GM18511 (cell line): ENCODE data around the gene PLPPR5.
"Not testable (repeated sequence)": the region's sequence is repeated elsewhere in the genome, so short reads cannot be mapped to it uniquely, and the experiment has no call there.

ENCODE experiments used
- ATAC-seq: cut with Tn5 transposase; IDR thresholded peaks from one replicate; pipeline ENCODE4 v1.9.1; 2021; ENCODE audit warnings: mild to moderate bottlenecking, moderate library complexity; ENCODE audit not compliant: unreplicated experiment

PLPPR5 gene

DNA sequence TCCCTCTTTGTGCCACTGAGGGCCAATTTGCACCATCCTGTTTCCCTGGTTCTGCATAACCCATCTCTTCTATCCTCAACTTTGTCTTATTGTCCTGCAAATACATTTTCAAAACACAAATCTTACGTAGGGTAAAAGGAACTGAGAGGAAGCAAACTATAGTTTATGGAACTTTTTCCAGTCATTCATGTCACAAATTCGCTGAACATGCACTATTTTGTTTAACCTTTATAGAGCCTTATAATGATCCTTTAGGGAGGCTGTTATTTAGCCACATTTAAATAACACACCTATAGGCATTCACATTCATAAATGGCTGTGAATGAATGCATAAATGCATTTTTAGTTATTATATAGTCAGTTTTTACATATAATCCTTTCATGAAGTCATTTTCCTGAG is 85.0 kb downstream of the PLPPR5 start:
- no peak for ATAC-seq

GRCh38 chr1:98919211-98919610 is 85.5 kb downstream of the PLPPR5 start:
- ATAC-seq = no peak

DNA sequence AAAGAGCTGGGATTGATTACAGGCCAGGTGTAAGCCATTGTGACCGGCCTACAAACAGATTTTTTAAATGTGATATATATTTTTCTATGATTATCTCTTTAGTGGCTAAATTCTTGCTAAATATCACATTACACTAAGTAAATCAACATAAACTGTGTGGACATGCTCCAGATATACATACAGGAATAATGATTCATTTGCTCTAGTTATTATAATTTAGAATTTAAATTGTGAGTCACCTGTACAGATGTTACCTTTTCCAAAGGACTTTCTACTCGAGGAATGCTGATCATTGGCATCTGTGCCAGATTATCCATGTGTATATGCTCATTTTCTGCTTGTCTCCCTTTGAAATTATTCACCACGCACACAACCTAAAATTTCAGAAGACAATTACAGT is 90.1 kb downstream of the PLPPR5 start:
- no peak for ATAC-seq

- no peak for ATAC-seq
Measured at GRCh38 chr1:98910827-98911226, 93.8 kb downstream of the PLPPR5 start.

- no peak for ATAC-seq
Measured at GRCh38 chr1:98908980-98909379, 95.7 kb downstream of the PLPPR5 start.

GRCh38 chr1:98906809-98907208 is 97.9 kb downstream of the PLPPR5 start:
- ATAC-seq = no peak

- ATAC-seq = no peak
Measured at GRCh38 chr1:98906361-98906760, 98.3 kb downstream of the PLPPR5 start.

DNA sequence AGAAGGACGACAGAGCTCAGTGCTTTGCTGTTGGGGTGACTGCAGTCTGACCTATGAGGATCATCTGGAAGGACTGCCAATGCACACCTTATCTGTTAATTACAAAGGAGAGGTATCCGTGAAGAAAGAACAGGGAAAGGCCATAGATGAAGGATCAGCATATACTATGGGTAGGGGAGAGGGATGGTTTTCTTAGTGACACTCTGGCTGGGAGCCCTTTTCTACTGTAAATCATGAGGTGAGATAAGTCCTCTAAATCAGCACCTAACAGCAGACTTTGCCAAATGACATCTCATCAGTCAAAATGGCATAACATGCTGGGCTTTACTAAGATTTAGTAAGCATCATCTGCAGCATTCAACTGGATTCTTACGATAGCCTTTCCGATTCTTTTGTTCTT is 100.0 kb downstream of the PLPPR5 start:
- ATAC-seq = no peak

DNA sequence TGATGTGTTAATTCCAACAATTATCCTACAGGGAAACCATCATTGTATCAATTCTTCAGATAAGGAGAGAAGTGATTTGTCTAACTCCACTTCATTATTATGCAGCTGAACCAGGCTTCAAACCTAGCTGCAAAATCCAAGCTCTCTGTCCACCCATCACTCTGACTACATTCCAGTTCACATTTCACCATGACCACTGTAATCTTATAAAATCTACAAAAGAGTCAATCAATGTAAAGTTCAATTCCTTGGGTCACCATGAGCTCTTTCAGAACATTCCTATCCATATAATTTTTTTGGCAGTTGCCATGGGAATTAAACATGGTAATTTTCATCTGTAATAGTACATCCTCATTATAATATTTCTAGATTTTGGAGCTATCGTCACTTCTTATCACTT is 100.9 kb downstream of the PLPPR5 start:
- ATAC-seq = no peak

- no peak for ATAC-seq
Measured at GRCh38 chr1:98903261-98903660, 101.4 kb downstream of the PLPPR5 start.

- no peak for ATAC-seq
Measured at GRCh38 chr1:98898940-98899339, 105.7 kb downstream of the PLPPR5 start.

GRCh38 chr1:98897479-98897878 is 107.2 kb downstream of the PLPPR5 start:
- no peak for ATAC-seq

DNA sequence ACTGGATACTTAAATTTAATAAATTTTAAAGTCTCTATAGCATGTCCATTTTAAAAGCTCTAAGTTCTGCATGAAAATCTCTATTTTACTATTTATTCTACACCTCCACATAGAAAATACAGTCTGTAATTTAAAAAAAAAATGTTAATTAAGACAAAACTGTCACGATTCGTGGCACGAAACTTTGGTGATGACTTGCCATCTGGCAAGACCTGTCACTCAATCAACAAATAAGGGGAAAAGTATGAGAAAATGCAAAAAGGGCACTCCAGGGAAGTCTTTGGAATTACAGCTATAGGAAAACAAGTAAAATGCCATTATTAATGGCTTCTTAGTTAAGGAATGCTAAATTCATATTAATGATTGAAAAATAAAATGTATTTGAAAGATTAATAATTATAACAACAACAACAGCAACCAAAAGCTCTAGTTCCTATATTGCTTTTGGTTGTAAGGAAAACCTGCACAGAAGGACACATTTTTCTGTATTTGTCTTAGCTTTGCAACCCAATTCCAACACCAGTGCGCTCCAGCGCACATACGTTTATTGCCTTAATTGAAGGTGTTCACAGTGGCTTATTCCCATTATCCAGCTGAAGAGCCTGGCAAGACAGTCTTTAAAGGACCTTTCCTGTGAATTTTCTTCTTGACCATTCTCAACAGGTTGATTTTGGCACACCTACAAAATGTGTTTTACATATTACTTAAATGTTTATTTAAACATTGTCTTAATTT is 107.8 kb downstream of the PLPPR5 start:
- no peak for ATAC-seq

- ATAC-seq = no peak
Measured at GRCh38 chr1:98893371-98893770, 111.3 kb downstream of the PLPPR5 start.

GRCh38 chr1:98888869-98889268 is 115.8 kb downstream of the PLPPR5 start:
- ATAC-seq = no peak

DNA sequence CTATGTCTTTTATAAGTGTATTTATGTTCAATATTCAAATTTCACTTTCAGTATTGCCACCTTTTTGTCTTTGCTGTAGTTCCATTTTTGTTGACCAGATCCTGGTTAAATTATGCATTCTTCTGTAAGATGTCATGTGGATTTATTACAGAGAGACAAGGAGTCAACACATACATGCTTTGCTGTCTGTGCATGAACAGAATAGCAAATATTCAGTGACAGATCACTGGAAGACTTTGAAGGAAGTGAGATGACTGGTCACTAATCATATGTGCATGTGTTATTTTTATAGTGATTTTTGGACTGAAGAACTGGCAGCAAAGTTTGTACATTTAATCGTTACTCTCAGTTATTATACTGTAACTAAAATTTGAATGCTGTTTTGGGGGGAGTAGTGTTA is 117.2 kb downstream of the PLPPR5 start:
- ATAC-seq = no peak

- ATAC-seq = no peak
Measured at GRCh38 chr1:98884864-98885263, 119.8 kb downstream of the PLPPR5 start.

- no peak for ATAC-seq
Measured at GRCh38 chr1:98881901-98882300, 122.8 kb downstream of the PLPPR5 start.

DNA sequence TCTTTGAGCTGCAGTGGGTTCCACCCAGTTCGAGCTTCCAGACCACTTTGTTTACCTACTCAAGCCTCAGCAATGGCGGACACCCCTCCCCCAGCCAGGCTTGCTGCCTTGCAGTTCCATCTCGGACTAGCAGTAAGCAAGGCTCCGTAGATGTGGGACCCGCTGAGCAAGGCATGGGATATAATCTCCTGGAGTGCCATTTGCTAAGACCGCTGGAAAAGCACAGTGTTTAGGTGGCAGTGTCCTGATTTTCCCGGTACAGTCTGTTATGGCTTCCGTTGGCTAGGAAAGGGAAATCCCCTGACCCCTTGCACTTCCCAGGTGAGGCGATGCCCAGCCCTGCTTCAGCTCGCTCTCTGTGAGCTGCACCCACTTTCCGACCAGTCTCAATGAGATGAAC is 123.4 kb downstream of the PLPPR5 start:
- not testable (repeated sequence) for ATAC-seq

DNA sequence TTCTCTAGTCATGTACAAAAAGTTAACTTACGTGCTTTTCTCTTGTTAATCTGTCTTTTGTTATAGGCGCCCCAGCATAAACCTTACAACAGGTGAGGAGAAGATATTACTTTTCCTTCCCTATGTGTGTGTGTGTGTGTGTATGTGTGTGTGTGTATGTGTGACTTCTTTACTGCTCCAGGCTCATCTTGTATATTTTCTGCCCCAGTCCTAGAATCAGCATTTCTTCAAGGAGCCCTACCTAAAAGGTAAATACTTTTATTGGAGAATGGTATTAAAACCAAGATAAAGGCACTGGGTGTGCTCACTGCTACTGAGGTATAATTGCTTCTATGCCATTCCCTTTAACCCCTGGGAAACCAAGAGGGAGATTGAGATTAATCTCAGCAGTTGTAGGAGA is 129.8 kb downstream of the PLPPR5 start:
- no peak for ATAC-seq

GRCh38 chr1:98870959-98871903 is 133.4 kb downstream of the PLPPR5 start:
- ATAC-seq = peak; percentile 96

GRCh38 chr1:98865796-98866195 is 138.9 kb downstream of the PLPPR5 start:
- ATAC-seq = no peak
